ENCODE measurements around the gene CALB2. TPM values are rescaled to one million over a fixed set of nuclear protein-coding genes. Genes with fewer than 3 reads are reported as not detected.
"Not testable (repeated sequence)": the region's sequence is repeated elsewhere in the genome, so short reads cannot be mapped to it uniquely, and the experiment has no call there.

Gene CALB2
- total RNA-seq, 1 donor from 2014 or later, result 0.89 TPM

- no peak for DNase-seq (ENCODE audit: low spot score)
Observed at GRCh38 chr16:71352963-71353460, 5.5 kb upstream of the CALB2 start.

DNA sequence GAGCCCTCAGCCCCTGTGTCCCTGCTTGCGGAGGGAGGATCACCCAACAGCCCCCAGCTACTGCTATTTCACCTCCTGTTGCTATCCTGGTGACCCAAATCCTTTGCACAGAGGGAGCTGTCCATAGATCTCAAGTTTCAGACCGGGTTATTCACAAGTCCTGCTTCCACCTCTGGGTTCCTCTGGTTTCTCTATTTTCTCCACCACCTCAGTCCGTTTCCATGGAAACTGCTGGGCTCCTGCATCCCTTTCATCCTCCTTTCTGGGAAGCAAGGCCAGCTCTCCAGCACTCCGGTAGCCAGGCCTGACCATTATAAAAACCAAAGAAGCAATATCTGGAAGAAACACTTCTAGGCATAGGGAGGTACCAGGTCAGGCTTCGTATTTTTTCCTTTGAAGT lies 4.8 kb upstream of the CALB2 start:
- DNase-seq (ENCODE audit: low spot score), result no peak

- no peak for DNase-seq (ENCODE audit: low spot score)
Observed at GRCh38 chr16:71354156-71354555, 4.4 kb upstream of the CALB2 start.

- no peak for DNase-seq (ENCODE audit: low spot score)
Observed at GRCh38 chr16:71356051-71356740, 2.3 kb upstream of the CALB2 start.

DNA sequence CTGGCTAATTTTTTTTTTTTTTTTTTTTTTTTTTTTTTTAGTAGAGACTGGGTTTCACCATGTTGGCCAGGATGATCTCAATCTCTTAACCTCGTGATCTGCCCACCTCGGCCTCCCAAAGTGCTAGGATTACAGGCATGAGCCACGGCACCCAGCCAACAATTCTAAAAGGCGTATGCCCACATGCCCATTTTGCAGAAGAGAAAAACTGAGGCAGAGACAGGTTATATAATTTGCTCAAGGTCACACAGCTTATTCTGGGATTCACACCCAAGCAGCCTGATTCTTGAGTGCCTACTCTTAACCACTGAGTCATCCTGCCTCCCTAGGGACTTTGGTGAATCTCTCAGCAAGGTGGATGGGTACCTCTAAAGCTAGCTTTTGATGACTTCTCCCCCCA lies 1.6 kb upstream of the CALB2 start:
- DNase-seq (ENCODE audit: low spot score), result not testable (repeated sequence)

DNA sequence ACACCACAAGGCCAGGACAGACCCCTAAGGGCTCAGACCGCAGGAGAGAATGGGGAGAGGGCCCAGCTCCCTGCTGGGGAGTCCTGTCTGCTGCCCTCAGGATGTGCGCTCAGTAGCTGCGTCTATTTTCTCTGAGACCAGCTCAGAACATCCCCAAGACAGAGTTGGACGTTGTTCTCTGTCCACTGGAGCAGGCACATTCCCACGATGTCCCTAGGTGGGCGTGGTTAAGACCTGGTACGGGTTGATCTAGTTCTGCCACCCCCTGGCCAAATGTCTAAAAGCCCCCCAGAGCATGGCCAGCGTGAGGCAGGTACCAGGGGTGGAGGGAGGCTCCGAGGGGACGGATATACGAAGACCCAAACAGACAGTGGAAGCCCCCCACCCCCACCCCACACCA lies 842 bp upstream of the CALB2 start:
- no peak for DNase-seq (ENCODE audit: low spot score)

- DNase-seq (ENCODE audit: low spot score), result no peak
Observed at GRCh38 chr16:71359431-71359830, 908 bp downstream of the CALB2 start.

- DNase-seq (ENCODE audit: low spot score), result no peak
Observed at GRCh38 chr16:71360378-71360777, 1.9 kb downstream of the CALB2 start.

GRCh38 chr16:71364133-71364681 lies 5.7 kb downstream of the CALB2 start:
- no peak for DNase-seq (ENCODE audit: low spot score)

GRCh38 chr16:71365021-71365420 lies 6.5 kb downstream of the CALB2 start:
- no peak for DNase-seq (ENCODE audit: low spot score)

GRCh38 chr16:71367241-71367976 lies 8.9 kb downstream of the CALB2 start:
- no peak for DNase-seq (ENCODE audit: low spot score)

- no peak for DNase-seq (ENCODE audit: low spot score)
Observed at GRCh38 chr16:71368958-71369357, 10.4 kb downstream of the CALB2 start.

GRCh38 chr16:71369494-71369893 lies 11.0 kb downstream of the CALB2 start:
- DNase-seq (ENCODE audit: low spot score), result no peak

DNA sequence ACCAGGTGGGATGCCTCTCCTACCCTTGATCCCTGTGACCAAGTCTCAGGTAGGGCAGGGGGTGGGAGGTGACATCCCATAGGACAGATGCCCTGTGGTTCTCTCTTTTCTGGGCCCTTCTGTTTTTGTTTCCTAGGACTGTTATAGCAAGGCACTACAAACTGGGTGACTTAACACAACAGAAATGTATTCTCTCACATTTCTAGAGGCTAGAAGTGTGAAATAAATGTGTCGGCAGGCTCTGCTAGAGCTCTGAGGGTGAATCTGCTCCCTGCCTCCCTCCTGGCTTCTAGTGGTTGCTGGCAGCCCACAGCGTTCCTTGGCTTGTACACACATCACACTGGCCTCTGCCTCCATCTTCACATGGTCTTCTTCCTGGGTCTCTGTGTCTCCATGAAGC lies 12.7 kb downstream of the CALB2 start:
- no peak for DNase-seq (ENCODE audit: low spot score)

DNA sequence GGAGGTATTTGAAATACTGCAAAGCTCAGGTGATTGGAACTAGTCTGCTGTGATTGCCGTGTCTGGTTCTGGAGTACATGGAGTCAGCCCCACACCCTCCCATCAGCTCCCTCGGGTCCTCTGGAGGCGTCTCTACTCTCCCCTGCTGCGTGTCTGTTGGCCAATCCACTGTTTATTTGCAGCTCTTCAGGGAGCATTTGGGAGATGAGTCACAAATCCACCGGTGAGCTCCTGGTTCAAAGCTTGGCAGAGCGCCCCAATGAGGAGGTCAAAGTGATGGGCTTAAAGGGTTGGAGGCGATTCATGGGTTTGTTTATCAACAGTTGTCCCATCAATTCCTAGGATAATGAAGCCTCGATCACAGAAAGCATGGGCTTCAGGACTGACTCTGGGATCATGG lies 14.6 kb downstream of the CALB2 start:
- no peak for DNase-seq (ENCODE audit: low spot score)

DNA sequence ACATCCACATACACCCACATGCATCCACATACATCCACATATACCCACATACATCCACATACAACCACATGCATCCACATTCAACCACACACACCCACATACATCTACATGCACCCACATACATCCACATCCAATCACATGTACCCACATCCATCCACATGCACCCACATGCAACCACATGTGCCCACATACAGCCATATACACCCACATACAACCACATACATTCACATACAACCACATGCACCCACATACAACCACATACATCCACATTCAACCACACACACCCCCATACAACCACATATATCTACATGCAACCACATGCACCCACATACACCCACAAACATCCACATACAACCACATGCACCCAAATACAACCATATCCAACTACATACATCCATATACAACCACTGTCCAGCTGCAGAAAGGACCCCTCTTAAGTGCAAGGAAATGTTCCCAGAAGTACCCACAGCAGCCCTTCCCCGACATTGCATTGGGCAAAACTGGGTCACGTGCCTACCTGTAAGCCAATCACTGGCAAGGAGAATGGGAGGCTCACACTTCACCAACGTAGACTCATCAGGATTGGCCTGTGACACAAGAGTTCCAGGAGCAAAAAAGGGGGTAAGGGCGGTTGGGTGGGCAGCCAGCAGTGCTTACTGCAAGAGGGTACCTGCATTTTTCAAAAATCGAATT lies 18.1 kb downstream of the CALB2 start:
- no peak for DNase-seq (ENCODE audit: low spot score)

DNA sequence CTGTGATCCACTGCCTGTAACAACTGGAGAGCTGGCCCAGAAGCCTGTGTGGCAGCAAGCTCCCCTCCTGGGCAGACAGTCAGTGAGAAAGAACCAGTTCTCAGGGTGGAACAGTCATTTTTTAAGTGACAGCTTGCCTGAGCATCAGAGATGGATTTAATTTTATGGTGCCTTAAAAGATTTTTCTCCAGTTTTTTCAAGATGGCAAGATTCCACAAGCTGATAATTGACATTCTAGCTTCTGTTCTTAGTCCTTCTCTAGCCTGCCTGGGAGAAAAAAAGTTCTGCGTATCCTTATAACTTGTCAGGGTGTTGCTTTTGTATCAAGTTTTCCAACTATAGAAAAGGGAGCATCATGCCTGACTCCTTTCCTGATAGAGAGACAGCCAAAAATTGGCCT lies 21.2 kb downstream of the CALB2 start:
- DNase-seq (ENCODE audit: low spot score), result no peak

DNA sequence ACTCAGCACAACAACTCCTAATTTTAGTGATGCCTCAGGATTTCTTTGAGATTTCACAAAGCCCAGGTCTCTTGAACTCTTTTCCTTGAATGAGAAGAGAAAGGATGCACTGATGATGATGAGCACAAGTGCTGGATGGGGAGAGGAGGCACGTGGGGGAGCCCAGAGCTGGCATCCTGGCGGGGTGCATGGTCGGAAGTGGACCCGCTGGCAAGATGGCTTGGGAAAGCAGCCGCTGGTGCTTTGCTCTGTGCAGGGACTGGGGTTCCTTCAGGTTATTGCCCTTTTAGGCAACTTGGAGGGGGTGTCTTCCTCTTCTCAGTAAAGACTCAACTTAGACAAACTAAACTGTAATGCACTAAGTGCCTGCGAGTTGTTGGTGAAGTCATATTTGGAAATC lies 22.3 kb downstream of the CALB2 start:
- DNase-seq (ENCODE audit: low spot score), result no peak

DNA sequence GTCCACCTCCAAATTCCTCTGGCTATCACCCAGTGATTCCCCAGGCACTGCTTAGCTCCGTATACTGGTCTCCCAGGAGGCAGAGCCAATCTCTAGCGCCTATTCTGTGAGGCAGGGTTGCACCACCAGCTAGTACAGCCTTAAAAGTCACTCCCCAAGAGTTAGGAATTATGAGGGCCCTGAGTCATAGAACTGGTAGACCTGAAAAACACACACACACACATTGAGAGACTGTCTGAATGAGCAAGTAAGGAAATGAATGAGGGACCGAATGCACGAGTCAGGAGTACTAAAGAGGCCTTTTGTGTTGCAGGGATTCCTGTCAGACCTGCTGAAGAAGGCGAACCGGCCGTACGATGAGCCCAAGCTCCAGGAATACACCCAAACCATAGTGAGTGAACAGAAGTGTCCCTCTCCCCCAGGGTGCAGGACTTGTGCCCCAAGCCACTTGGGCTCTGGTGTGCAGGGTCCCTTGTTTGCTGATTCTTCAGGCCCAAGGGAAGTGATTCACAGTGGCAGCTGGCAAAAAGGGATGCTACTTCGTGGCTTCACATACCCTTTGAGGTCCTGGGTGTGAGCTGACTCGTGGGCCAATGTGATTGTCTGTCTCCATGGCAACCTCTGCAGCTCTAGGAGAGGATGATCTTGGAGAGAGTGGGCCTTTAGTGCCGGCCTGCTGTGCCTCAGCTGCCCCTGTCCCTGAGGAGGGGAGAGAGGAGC lies 24.7 kb downstream of the CALB2 start:
- no peak for DNase-seq (ENCODE audit: low spot score)

GRCh38 chr16:71384073-71384724 lies 25.7 kb downstream of the CALB2 start:
- DNase-seq (ENCODE audit: low spot score), result no peak

All from ureter (tissue), 1 donor.